ENCODE measurements around the gene TMEM51. TPM values are rescaled to one million over a fixed set of nuclear protein-coding genes. Genes with fewer than 3 reads are reported as not detected.

Gene TMEM51
- polyA plus RNA-seq, 1 donor (not counting 4 experiments of a cell fraction or from before 2014, with no cell fraction given) = 12.9 TPM

GRCh38 chr1:15195420-15196052 is 42.0 kb downstream of the TMEM51 start:
- Histone ChIP-seq H3K9me3 (ENCODE audit: control insufficient read depth, low read depth, low read length) (no peaks in the 10 kb centered on the region), H3K4me3 (ENCODE audit: control insufficient read depth in 2 of 3, extremely low read depth in 1 of 3, insufficient read depth in 2 of 3, low read depth in 1 of 3, low read length in 3 of 3) (no peak overlapping the region), H3K9me1 (ENCODE audit: control insufficient read depth, extremely low read depth, insufficient read depth, low read length) (peaks cover 2% of the 10 kb centered on the region), H3K9ac (ENCODE audit: control insufficient read depth, extremely low read depth, insufficient read depth, low read length) (no peak overlapping the region), H4K20me1 (ENCODE audit: control insufficient read depth, extremely low read depth, insufficient read depth, low read length) (peaks cover 11% of the 10 kb centered on the region), H3K27me3 (ENCODE audit: control insufficient read depth, extremely low read depth, insufficient read depth, low read length) (no peaks in the 10 kb centered on the region), H3K27ac (ENCODE audit: control insufficient read depth, insufficient read depth, low read length) (no peak overlapping the region), H3K4me2 (ENCODE audit: control insufficient read depth, extremely low read depth, insufficient read depth, low read depth, low read length) (no peak overlapping the region), H2AFZ (ENCODE audit: control insufficient read depth, low read length) (no peak overlapping the region), H3K79me2 (ENCODE audit: control insufficient read depth, insufficient read depth, low read length) (peaks cover 44% of the 10 kb centered on the region), H3K36me3 (ENCODE audit: control insufficient read depth in 2 of 2, extremely low read depth in 1 of 2, insufficient read depth in 2 of 2, low read length in 2 of 2) (peaks cover 6 to 9% of the 10 kb centered on the region in 2 experiments), H3K4me1 (ENCODE audit: control insufficient read depth, extremely low read depth, insufficient read depth, low read length) (peaks cover 12% of the 10 kb centered on the region)
- FAIRE-seq (peak; percentile 52), DNase-seq (ENCODE audit: low read depth, low spot score) (no peak)
- dilution Hi-C loops (cut with MboI; ENCODE audit: extremely low pct_ligation_motif_present, low sequenced_read_pairs) = no loop called here
- TF ChIP-seq CTCF (optimal IDR thresholded peaks at IDR 0.05 in 1 of 3, IDR thresholded peaks at IDR 0.05 in 1 of 3, conservative IDR thresholded peaks at IDR 0.05 in 1 of 3; ENCODE audit: extremely low read depth in 1 of 3, insufficient read depth in 2 of 3, low read length in 3 of 3) (no peak), EZH2 (IDR thresholded peaks at IDR 0.05; ENCODE audit: low read length) (no peak)

- FAIRE-seq = no peak
- dilution Hi-C loops (cut with MboI; ENCODE audit: extremely low pct_ligation_motif_present, low sequenced_read_pairs) = no loop called here
- TF ChIP-seq CTCF (optimal IDR thresholded peaks at IDR 0.05 in 1 of 3, IDR thresholded peaks at IDR 0.05 in 1 of 3, conservative IDR thresholded peaks at IDR 0.05 in 1 of 3; ENCODE audit: extremely low read depth in 1 of 3, insufficient read depth in 2 of 3, low read length in 3 of 3) = no peak
- TF ChIP-seq EZH2 (IDR thresholded peaks at IDR 0.05; ENCODE audit: low read length) = no peak
These were observed 42.5 kb downstream of the TMEM51 start for GRCh38 chr1:15196069-15196468.

More at GRCh38 chr1:15196069-15196468, 42.5 kb downstream of the TMEM51 start:
- Histone ChIP-seq H3K27me3 (ENCODE audit: control insufficient read depth, extremely low read depth, insufficient read depth, low read length) (no peaks in the 10 kb centered on the region), H3K4me1 (ENCODE audit: control insufficient read depth, extremely low read depth, insufficient read depth, low read length) (peaks cover 18% of the 10 kb centered on the region), H3K9ac (ENCODE audit: control insufficient read depth, extremely low read depth, insufficient read depth, low read length) (no peak overlapping the region), H3K27ac (ENCODE audit: control insufficient read depth, insufficient read depth, low read length) (no peak overlapping the region), H3K9me1 (ENCODE audit: control insufficient read depth, extremely low read depth, insufficient read depth, low read length) (peaks cover 2% of the 10 kb centered on the region), H3K4me3 (ENCODE audit: control insufficient read depth in 2 of 3, extremely low read depth in 1 of 3, insufficient read depth in 2 of 3, low read depth in 1 of 3, low read length in 3 of 3) (no peak overlapping the region), H2AFZ (ENCODE audit: control insufficient read depth, low read length) (no peak overlapping the region), H3K9me3 (ENCODE audit: control insufficient read depth, low read depth, low read length) (no peaks in the 10 kb centered on the region), H4K20me1 (ENCODE audit: control insufficient read depth, extremely low read depth, insufficient read depth, low read length) (peaks cover 14% of the 10 kb centered on the region), H3K4me2 (ENCODE audit: control insufficient read depth, extremely low read depth, insufficient read depth, low read depth, low read length) (no peak overlapping the region), H3K79me2 (ENCODE audit: control insufficient read depth, insufficient read depth, low read length) (peaks cover 42% of the 10 kb centered on the region), H3K36me3 (ENCODE audit: control insufficient read depth in 2 of 2, extremely low read depth in 1 of 2, insufficient read depth in 2 of 2, low read length in 2 of 2) (peaks cover 6 to 9% of the 10 kb centered on the region in 2 experiments)
- DNase-seq (ENCODE audit: low read depth, low spot score) = no peak

Data from keratinocyte (primary cell).